SH-SY5Y (cell line): ENCODE measurements around the gene NXF3.

Experiments
- GATA2 ChIP-seq: IDR thresholded peaks from 2 replicates; pipeline ENCODE4 v1.6.1; 2011; ENCODE audit warnings: mild to moderate bottlenecking, low read depth, low read length
- GATA3 ChIP-seq: IDR thresholded peaks from 2 replicates; pipeline ENCODE4 v1.6.1; 2011; ENCODE audit warnings: low read depth, mild to moderate bottlenecking, low read length, moderate library complexity

Gene NXF3, protein sequence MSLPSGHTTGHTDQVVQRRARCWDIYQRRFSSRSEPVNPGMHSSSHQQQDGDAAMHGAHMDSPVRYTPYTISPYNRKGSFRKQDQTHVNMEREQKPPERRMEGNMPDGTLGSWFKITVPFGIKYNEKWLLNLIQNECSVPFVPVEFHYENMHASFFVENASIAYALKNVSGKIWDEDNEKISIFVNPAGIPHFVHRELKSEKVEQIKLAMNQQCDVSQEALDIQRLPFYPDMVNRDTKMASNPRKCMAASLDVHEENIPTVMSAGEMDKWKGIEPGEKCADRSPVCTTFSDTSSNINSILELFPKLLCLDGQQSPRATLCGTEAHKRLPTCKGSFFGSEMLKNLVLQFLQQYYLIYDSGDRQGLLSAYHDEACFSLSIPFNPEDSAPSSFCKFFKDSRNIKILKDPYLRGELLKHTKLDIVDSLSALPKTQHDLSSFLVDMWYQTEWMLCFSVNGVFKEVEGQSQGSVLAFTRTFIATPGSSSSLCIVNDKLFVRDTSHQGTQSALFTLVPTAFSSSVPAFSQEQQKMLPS

DNA sequence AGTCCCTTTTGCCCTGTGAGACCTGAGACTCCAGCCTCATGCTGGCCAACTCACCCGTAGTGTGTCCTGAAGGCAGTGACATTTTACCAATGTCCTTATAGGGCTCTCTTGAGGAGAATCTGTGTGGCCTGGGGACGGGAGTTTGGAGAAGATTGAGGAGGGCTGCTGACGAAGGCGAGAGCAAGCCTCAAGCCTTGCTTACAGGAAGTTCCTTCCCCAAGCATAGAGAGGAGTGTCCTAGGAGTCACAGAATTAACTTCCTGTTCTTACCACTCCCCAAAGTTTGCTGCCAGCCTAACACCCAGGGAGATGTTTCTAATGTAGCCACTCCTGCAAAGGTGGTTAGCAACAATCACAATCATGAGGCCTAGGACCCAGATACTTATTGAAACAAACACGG is at the start of gene NXF3:
Gene NXF3, minus strand, starts transcription at position 202 of the 400 bp plus-strand sequence. Its CDS starts 120 bp downstream, at position 82.
- TF ChIP-seq GATA3 (no peak), GATA2 (no peak)

DNA sequence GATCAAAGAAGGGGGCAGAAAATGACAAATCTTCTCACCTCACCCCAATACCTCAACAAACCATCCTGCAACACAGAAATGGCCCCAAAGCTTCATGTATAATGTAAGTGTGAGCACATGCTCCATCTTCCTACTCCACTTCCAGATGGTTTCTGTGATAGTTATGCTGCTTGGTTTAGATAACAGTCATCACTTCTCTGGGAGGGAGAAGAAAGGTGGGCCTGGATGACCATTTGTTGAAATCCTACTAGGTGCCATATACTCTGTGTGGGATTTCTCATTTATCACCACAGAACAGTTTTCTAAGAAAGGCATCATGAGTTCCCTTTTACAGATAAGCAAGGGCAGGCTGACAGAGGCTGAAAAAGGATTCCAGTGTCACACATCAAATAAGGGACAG is 31.3 kb upstream of the NXF3 start:
- TF ChIP-seq GATA2: no peak
- TF ChIP-seq GATA3: no peak

GRCh38 chrX:103120748-103121147 is 27.8 kb upstream of the NXF3 start:
- TF ChIP-seq GATA3: no peak
- TF ChIP-seq GATA2: no peak

- no peak for TF ChIP-seq GATA2
- no peak for TF ChIP-seq GATA3
These were observed 14.9 kb upstream of the NXF3 start for GRCh38 chrX:103107836-103108235.

- TF ChIP-seq GATA2 (no peak), GATA3 (no peak)
These were observed 8.5 kb upstream of the NXF3 start for GRCh38 chrX:103101299-103102042.

- no peak for TF ChIP-seq GATA3
- no peak for TF ChIP-seq GATA2
These were observed 7.5 kb upstream of the NXF3 start for GRCh38 chrX:103100484-103100883.

- TF ChIP-seq GATA3: no peak
- no peak for TF ChIP-seq GATA2
These were observed 6.7 kb upstream of the NXF3 start for GRCh38 chrX:103099691-103100090.

DNA sequence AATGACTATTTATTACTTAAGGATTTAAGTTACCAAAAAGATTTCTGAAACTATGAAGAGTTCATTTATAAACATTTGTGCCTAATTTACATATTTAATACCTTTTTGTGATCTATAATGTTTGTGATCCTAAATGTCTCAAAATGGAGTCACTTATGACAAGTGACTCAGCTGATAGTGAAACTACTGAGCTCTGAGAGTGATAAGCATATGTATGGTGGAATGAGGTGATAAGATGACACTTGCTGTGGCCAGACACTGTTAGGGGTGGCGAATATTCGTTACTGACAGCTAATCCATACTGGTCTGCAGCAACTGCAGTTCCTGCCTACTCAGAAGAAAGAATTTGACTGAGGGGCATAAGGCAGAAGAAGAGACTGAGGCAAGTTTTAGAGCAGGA is 5.5 kb upstream of the NXF3 start:
- TF ChIP-seq GATA3: no peak
- no peak for TF ChIP-seq GATA2

DNA sequence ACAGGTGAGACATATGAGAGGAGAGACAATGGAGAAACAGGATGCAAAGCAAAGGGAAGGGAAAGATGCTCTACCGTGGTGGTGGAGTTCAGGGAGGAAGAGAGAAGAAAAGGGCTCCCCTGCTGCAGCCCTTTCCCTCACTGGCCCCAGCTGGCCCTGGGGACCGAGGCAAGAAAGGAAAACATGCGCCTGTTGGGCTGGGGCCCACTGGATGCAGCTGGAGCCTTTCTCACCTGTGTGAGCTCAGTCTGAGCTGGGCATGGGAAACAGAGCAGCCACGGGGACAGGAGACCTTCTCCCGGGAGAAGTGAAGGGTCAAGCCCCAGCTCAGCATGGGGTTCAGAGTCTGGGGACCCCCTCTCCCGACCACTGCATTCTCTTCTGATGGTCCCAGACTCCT is 11.9 kb downstream of the NXF3 start:
- no peak for TF ChIP-seq GATA3

DNA sequence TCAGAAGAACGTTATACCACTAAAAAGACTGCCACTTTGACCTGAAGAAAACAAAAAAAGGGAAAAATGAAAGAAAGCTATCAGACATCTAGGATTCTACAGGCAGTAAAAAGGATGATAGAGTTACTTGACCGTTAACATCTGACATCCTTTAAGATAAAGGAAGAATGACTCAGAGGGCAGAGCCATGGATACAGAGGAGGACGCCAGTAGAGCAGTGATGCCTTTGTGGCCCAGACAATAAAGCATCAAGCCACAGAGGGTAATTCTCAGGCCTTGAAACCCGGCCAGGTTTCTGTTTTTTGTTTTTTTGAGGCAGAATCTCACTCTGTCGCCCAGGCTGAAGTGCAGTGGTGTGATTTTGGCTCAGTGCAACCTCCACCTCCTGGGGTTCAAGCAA is 19.5 kb downstream of the NXF3 start:
- TF ChIP-seq GATA2: no peak
- TF ChIP-seq GATA3: no peak

DNA sequence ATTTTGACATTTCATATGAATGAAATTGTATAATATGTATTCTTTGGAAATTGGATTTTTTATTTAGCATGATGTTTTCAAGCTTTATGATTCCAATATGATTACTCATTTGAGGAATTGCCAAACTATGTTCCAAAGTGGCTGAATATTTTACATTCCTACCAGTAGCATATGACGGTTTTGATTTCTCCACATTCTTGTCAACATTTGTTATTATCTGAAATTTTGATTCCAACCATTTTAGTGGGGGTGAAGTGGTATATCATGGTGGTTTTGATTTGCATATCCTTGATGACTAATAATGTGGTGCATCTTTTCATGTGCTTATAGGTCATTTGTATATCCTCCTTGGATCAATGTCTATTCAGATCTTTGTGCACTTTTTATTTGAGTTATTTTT is 26.3 kb downstream of the NXF3 start:
- TF ChIP-seq GATA2: no peak
- TF ChIP-seq GATA3: no peak

GRCh38 chrX:103063918-103064434 is 29.0 kb downstream of the NXF3 start, which contains the start of gene BEX1:
TSS of gene BEX1 (minus strand) at chrX:103064171. CDS start at chrX:103063274, 897 bp downstream.
- TF ChIP-seq GATA3: no peak
- TF ChIP-seq GATA2: no peak

DNA sequence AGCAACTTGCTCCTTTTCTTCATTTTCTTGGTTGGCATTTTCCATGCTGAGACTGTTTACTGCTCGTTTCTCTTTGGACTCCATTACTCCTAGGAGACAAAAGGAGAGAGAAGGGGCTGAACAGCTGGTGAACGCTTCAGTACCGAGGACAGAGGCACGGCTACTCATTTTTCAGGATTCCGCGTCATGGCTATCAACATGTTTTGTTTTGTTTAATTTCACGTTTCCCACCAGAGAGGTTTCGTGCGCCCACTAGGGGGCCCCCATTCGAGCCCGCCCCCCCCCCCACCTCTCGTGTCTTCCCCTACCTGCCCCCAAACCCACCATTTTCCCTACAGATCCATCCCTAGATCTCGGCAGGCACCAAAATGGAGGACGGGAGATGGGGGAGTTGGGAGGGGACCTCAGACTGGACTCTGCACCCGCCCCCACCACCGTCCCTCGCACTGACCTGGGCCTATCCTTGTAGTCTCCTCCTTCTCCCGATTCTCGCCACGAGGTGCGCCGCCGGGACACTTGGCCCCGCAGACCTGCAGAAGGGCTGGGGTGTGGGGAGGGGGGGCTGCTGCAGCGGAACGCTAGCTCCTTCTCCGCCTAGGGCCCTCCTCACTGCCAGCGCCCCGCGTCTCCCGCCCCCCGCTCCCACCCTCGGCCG is 29.6 kb downstream of the NXF3 start:
- TF ChIP-seq GATA3: no peak
- no peak for TF ChIP-seq GATA2

GRCh38 chrX:103061486-103061885 is 31.5 kb downstream of the NXF3 start:
- no peak for TF ChIP-seq GATA2
- no peak for TF ChIP-seq GATA3

DNA sequence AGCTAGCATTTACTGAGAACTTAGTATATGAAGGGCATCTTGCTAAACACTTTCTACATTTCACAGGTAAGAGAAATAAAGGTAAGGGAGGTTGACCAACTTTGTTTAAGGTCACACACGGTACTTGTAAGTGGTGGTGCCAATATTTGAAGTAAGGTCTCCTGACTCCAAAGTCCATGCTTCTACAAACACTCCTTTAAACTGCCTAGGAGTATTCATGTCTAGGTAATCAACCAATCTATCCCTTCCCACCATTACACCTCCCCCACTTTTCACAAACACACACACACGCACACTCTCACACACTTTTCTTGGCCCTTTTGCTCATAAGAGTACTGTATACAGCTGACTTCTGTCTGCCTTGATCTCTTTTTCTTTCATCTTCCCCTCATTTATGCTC is 36.0 kb downstream of the NXF3 start:
- no peak for TF ChIP-seq GATA2
- TF ChIP-seq GATA3: no peak
